ENCODE data around the gene OAS3. TPM values are rescaled to one million over a fixed set of nuclear protein-coding genes. Genes with fewer than 3 reads are reported as not detected.

OAS3 gene
- total and polyA plus RNA-seq, 4 donors: 3.8 to 9.5 (median 5.4) TPM

GRCh38 chr12:112932485-112933128 lies 5.7 kb upstream of the OAS3 start:
- TF ChIP-seq ZBTB33 (IDR thresholded peaks at IDR 0.05) (no peak), GABPA (IDR thresholded peaks at IDR 0.05 in 1 of 2, conservative IDR thresholded peaks at IDR 0.05 in 1 of 2) (no peak), NR2F2 (IDR thresholded peaks at IDR 0.05) (no peak), YY1 (IDR thresholded peaks at IDR 0.05) (no peak), FOXA2 (IDR thresholded peaks at IDR 0.05) (no peak), EGR1 (IDR thresholded peaks at IDR 0.05; ENCODE audit: low read depth in 2 of 2) (no peak), SP1 (IDR thresholded peaks at IDR 0.05) (no peak), HNF4G (IDR thresholded peaks at IDR 0.05) (no peak), REST (IDR thresholded peaks at IDR 0.05) (no peak), RAD21 (IDR thresholded peaks at IDR 0.05) (no peak), MAX (IDR thresholded peaks at IDR 0.05) (no peak), TAF1 (conservative IDR thresholded peaks at IDR 0.05) (no peak), FOXA1 (IDR thresholded peaks at IDR 0.05) (no peak), RXRA (IDR thresholded peaks at IDR 0.05) (no peak), HNF4A (conservative IDR thresholded peaks at IDR 0.05) (no peak), JUND (IDR thresholded peaks at IDR 0.05) (no peak), ATF3 (IDR thresholded peaks at IDR 0.05) (no peak), CTCF (IDR thresholded peaks at IDR 0.05; ENCODE audit: low read depth, low read length, missing input control) (no peak)
- Histone ChIP-seq H3K27me3 (ENCODE audit: control insufficient read depth in 4 of 4, insufficient read depth in 4 of 4, low read length in 3 of 4) (no peaks in the 10 kb centered on the region), H3K4me1 (ENCODE audit: control insufficient read depth in 4 of 4, insufficient read depth in 4 of 4, low read length in 3 of 4) (no peaks in the 10 kb centered on the region), H3K4me3 (ENCODE audit: low read depth in 1 of 3, low read length in 3 of 3) (no peak overlapping the region), H3K9ac (ENCODE audit: low read depth in 1 of 2, low read length in 2 of 2) (no peak overlapping the region), H3K36me3 (ENCODE audit: control insufficient read depth in 4 of 4, insufficient read depth in 3 of 4, low read depth in 1 of 4, low read length in 3 of 4) (no peaks in the 10 kb centered on the region), H3K9me3 (ENCODE audit: control insufficient read depth in 4 of 4, low read length in 3 of 4) (no peaks in the 10 kb centered on the region), H3K27ac (ENCODE audit: low read depth in 1 of 2, low read length in 2 of 2) (no peak overlapping the region)
- WGBS: 80% methylated on average over 6 of the region's 6 CpGs
- no peak for DNase-seq (ENCODE audit: low spot score)
